DOHH2 (cell line): Measurements from ENCODE around the gene KIF16B.
"Not testable (repeated sequence)": the region's sequence is repeated elsewhere in the genome, so short reads cannot be mapped to it uniquely, and the experiment has no call there.

Experiments
- H3F3A ChIP-seq: fragments of 200-600 bp; sonication (generic), shearing (Covaris generic); 2 replicates; pipeline ENCODE4 v1.6.0; 2016; ENCODE audit warnings: antibody characterized with exemption, mild to moderate bottlenecking; ENCODE audit not compliant: control insufficient read depth, insufficient read depth
- H3K27ac ChIP-seq: fragments of 200-600 bp; sonication (generic); 2 replicates; pipeline ENCODE4 v1.5.1; 2014; ENCODE audit warnings: low read depth, mild to moderate bottlenecking, low read length, moderate library complexity
- H3K27me3 ChIP-seq: fragments of 200-600 bp; sonication (generic); 2 replicates; pipeline ENCODE4 v1.6.1; 2014; ENCODE audit warnings: mild to moderate bottlenecking, low read length, mixed read lengths; ENCODE audit not compliant: control insufficient read depth
- H3K36me3 ChIP-seq: fragments of 200-600 bp; sonication (generic); 2 replicates; pipeline ENCODE4 v1.6.1; 2014; ENCODE audit warnings: mild to moderate bottlenecking, low read length, moderate library complexity, mixed read lengths; ENCODE audit not compliant: control insufficient read depth
- H3K4me1 ChIP-seq: fragments of 200-600 bp; sonication (generic); 2 replicates; pipeline ENCODE4 v1.6.1; 2014; ENCODE audit warnings: mild to moderate bottlenecking, low read length, mixed read lengths; ENCODE audit not compliant: control insufficient read depth
- H3K4me2 ChIP-seq: fragments of 200-600 bp; sonication (generic); 2 replicates; pipeline ENCODE4 v1.6.0; 2014; ENCODE audit warnings: mild to moderate bottlenecking, low read length, moderate library complexity
- H3K4me3 ChIP-seq: fragments of 200-600 bp; sonication (generic); 2 replicates; pipeline ENCODE4 v1.5.1; 2014; ENCODE audit warnings: mild to moderate bottlenecking, low read length, mixed read lengths
- H3K79me2 ChIP-seq: fragments of 200-600 bp; sonication (generic); 2 replicates; pipeline ENCODE4 v1.6.1; 2014; ENCODE audit warnings: mild to moderate bottlenecking, low read length, mixed read lengths; ENCODE audit not compliant: control insufficient read depth
- H3K9me2 ChIP-seq: fragments of 200-600 bp; sonication (generic); replicated peaks from 2 replicates; pipeline ENCODE4 v1.6.1; 2014; ENCODE audit warnings: mild to moderate bottlenecking, low read length, mixed read lengths; ENCODE audit not compliant: control insufficient read depth
- H3K9me3 ChIP-seq: fragments of 200-600 bp; sonication (generic); 2 replicates; pipeline ENCODE4 v1.6.1; 2014; ENCODE audit warnings: antibody characterized with exemption, low read length, mixed read lengths; ENCODE audit not compliant: control insufficient read depth, insufficient read depth
- H4K20me1 ChIP-seq: fragments of 200-600 bp; sonication (generic); 2 replicates; pipeline ENCODE4 v1.6.0; 2014; ENCODE audit warnings: low read depth, mild to moderate bottlenecking, antibody characterized with exemption, low read length, moderate library complexity; ENCODE audit not compliant: control insufficient read depth, insufficient read depth
- CTCF ChIP-seq: fragments of 200-600 bp; sonication (generic); IDR thresholded peaks from one replicate; pipeline ENCODE4 v1.5.1; 2014; ENCODE audit warnings: antibody characterized with exemption, mild to moderate bottlenecking, low read depth, low read length; ENCODE audit not compliant: poor library complexity, severe bottlenecking
- EZH2phosphoT487 ChIP-seq: fragments of 200-600 bp; sonication (generic); IDR thresholded peaks from 2 replicates; pipeline ENCODE4 v1.6.1; 2017; ENCODE audit warnings: borderline replicate concordance, mild to moderate bottlenecking, antibody characterized with exemption, low read length, moderate library complexity, mixed read lengths

The KIF16B gene

GRCh38 chr20:16527438-16527837, 45.8 kb downstream of the KIF16B start:
- H3K27ac ChIP-seq, result no peak overlapping the region
- no peaks in the 10 kb centered on the region for H3K79me2 ChIP-seq
- no peaks in the 10 kb centered on the region for H3F3A ChIP-seq
- TF ChIP-seq CTCF (no peak), EZH2phosphoT487 (no peak)
- H4K20me1 ChIP-seq, result no peaks in the 10 kb centered on the region
- H3K9me2 ChIP-seq, result no peaks in the 10 kb centered on the region
- H3K4me1 ChIP-seq, result no peaks in the 10 kb centered on the region
- H3K9me3 ChIP-seq, result no peaks in the 10 kb centered on the region
- H3K27me3 ChIP-seq, result no peaks in the 10 kb centered on the region
- no peak overlapping the region for H3K4me2 ChIP-seq
- H3K4me3 ChIP-seq, result no peak overlapping the region
- H3K36me3 ChIP-seq, result no peaks in the 10 kb centered on the region; the same call in 1 of the 2 replicates

- H3K36me3 ChIP-seq, result no peaks in the 10 kb centered on the region; the same call in 1 of the 2 replicates
- H3F3A ChIP-seq, result no peaks in the 10 kb centered on the region
- no peaks in the 10 kb centered on the region for H3K79me2 ChIP-seq
- no peaks in the 10 kb centered on the region for H3K9me3 ChIP-seq
- H4K20me1 ChIP-seq, result no peaks in the 10 kb centered on the region
- H3K4me2 ChIP-seq, result no peak overlapping the region
- H3K27me3 ChIP-seq, result no peaks in the 10 kb centered on the region
- TF ChIP-seq EZH2phosphoT487 (no peak), CTCF (no peak)
- no peak overlapping the region for H3K27ac ChIP-seq
- no peaks in the 10 kb centered on the region for H3K9me2 ChIP-seq
- H3K4me3 ChIP-seq, result no peak overlapping the region
- no peaks in the 10 kb centered on the region for H3K4me1 ChIP-seq
These were observed 46.5 kb downstream of the KIF16B start for GRCh38 chr20:16526433-16527380.

- not testable (repeated sequence) for H3K9me3 ChIP-seq, H3K79me2 ChIP-seq, H3K36me3 ChIP-seq, H3K9me2 ChIP-seq, H3F3A ChIP-seq, H3K27ac ChIP-seq, H3K4me1 ChIP-seq, H3K4me3 ChIP-seq, H4K20me1 ChIP-seq, H3K27me3 ChIP-seq, H3K4me2 ChIP-seq
These were observed 50.6 kb downstream of the KIF16B start for GRCh38 chr20:16522651-16523050.

GRCh38 chr20:16520154-16520553, 53.1 kb downstream of the KIF16B start:
- no peaks in the 10 kb centered on the region for H3K79me2 ChIP-seq
- no peaks in the 10 kb centered on the region for H3K27me3 ChIP-seq
- 0 out of 2 replicates have a peak, but pooled peaks cover 3% of the 10 kb centered on the region for H3K4me1 ChIP-seq
- no peaks in the 10 kb centered on the region for H3F3A ChIP-seq
- no peaks in the 10 kb centered on the region for H3K36me3 ChIP-seq
- TF ChIP-seq EZH2phosphoT487, result no peak
- no peak for TF ChIP-seq CTCF
- no peaks in the 10 kb centered on the region for H3K9me3 ChIP-seq
- H4K20me1 ChIP-seq, result no peaks in the 10 kb centered on the region
- no peak overlapping the region for H3K4me3 ChIP-seq
- no peak overlapping the region for H3K4me2 ChIP-seq
- no peaks in the 10 kb centered on the region for H3K9me2 ChIP-seq
- no peak overlapping the region for H3K27ac ChIP-seq

GRCh38 chr20:16519673-16520072, 53.6 kb downstream of the KIF16B start:
- H3K27ac ChIP-seq, H3K79me2 ChIP-seq, H3K4me3 ChIP-seq, H3K9me2 ChIP-seq, H3K4me2 ChIP-seq, H4K20me1 ChIP-seq, H3K27me3 ChIP-seq, H3K4me1 ChIP-seq, H3K9me3 ChIP-seq, H3F3A ChIP-seq, H3K36me3 ChIP-seq: not testable (repeated sequence)
